Transverse colon (tissue), 4 donors: ENCODE measurements around the gene SPON2. TPM values are rescaled to one million over a fixed set of nuclear protein-coding genes. Genes with fewer than 3 reads are reported as not detected.

Experiments used
- DNase-seq: peaks from one replicate; pipeline ENCODE4 v3.0.0-alpha.2; 2019
- H3K27ac ChIP-seq, 4 donors: fragments of 200-600 bp; sonication (generic); 2 replicates each; pipeline ENCODE4 v1.5.1; 2016 to 2018; ENCODE audit warnings: inconsistent platforms in 4 of 4
- H3K27me3 ChIP-seq: fragments of 200-600 bp; sonication (generic); 2 replicates; pipeline ENCODE4 v1.5.1; 2017; ENCODE audit warnings: inconsistent platforms
- H3K36me3 ChIP-seq, 4 donors: fragments of 200-600 bp; sonication (generic); 2 replicates each; pipeline ENCODE4 v1.5.1; 2017 to 2019; ENCODE audit warnings: inconsistent platforms in 4 of 4
- H3K4me1 ChIP-seq, 4 donors: fragments of 200-600 bp; sonication (generic); 2 replicates each; pipeline ENCODE4 v1.5.1; 2017 to 2020; ENCODE audit warnings: inconsistent platforms in 4 of 4
- H3K4me3 ChIP-seq, 4 donors: fragments of 200-600 bp; sonication (generic); 1 replicate in 1 of 4; 2 replicates in 3 of 4; pipeline versions ENCODE4 v1.5.1 to v1.6.1; 2017 to 2019; ENCODE audit warnings: inconsistent platforms in 4 of 4
- H3K9me3 ChIP-seq, 2 donors: fragments of 200-600 bp; sonication (generic); 2 replicates each; pipeline ENCODE4 v1.5.1; 2017 to 2019; ENCODE audit warnings: inconsistent platforms in 2 of 2
- CTCF ChIP-seq, 5 experiments: fragments of 200-600 bp in 3 of 5; fragments of 450-650 bp in 2 of 5; sonication (generic) in 3 of 5; IDR thresholded peaks; 1 replicate in 2 of 5; 2 replicates in 3 of 5; pipeline ENCODE4 v1.5.1; 2016 to 2017; ENCODE audit warnings: antibody characterized with exemption in 5 of 5, inconsistent platforms in 3 of 5, mild to moderate bottlenecking in 2 of 5, moderate library complexity in 1 of 5
- EP300 ChIP-seq: sonication (generic); formaldehyde crosslinking; IDR thresholded peaks from one replicate; pipeline ENCODE4 v1.6.1; 2017; ENCODE audit warnings: antibody characterized with exemption, low read depth
- POLR2A ChIP-seq: fragments of 450-650 bp; IDR thresholded peaks from one replicate; pipeline ENCODE4 v1.6.1; 2016; ENCODE audit warnings: antibody characterized with exemption, mild to moderate bottlenecking, moderate library complexity
- POLR2AphosphoS5 ChIP-seq, 3 donors: sonication (generic); formaldehyde crosslinking; IDR thresholded peaks; one replicate each; pipeline ENCODE4 v1.6.1; 2016; ENCODE audit warnings: antibody characterized with exemption in 3 of 3
- WGBS, 2 donors: methylation state at CpG; one replicate each; pipeline ENCODE4 v1.1.5; 2018; ENCODE audit warnings: low coverage in 1 of 2; 5-methylcytosine and 5-hydroxymethylcytosine counted together
- in situ Hi-C, 4 donors: fragments of 200-750 bp; cut with MboI; loops; one replicate each; pipeline versions ENCODE4 v1.15.0 to v1.15.1; 2017; ENCODE audit warnings: low sequenced_read_pairs in 3 of 4, low pct_ligation_motif_present in 1 of 4, low pct_unique_long_range_greater_than_20kb in 1 of 4
- intact Hi-C: fragments of 100-400 bp; cut with DNase I; formaldehyde crosslinking; loops from one replicate; pipeline ENCODE4 v1.15.1; 2023; ENCODE audit warnings: low total_unique reads
- total RNA-seq, 4 donors: library from RNA; depleted of rRNA; stranded (reverse); fragments of >200 nt; gene quantifications; one replicate each; pipeline ENCODE4 v1.1.0, GENCODE V29; 2016

Gene SPON2
- total RNA-seq, 4 donors from 2014 or later, result 45.4 to 127 (median 53.1) TPM

- no peak overlapping the region for H3K27ac ChIP-seq
- in situ Hi-C loops, result no loop called here
- intact Hi-C loops, result no loop called here
These were observed 8.3 kb upstream of the SPON2 start for GRCh38 chr4:1180663-1181062.

GRCh38 chr4:1179976-1180375 lies 7.6 kb upstream of the SPON2 start:
- Histone ChIP-seq H3K4me3 (no peak overlapping the region), H3K27me3 (no peaks in the 10 kb centered on the region), H3K4me1 (peaks cover 8 to 23% (median 13%) of the 10 kb centered on the region in 4 donors), H3K36me3 (no peaks in the 10 kb centered on the region), H3K27ac (no peak overlapping the region), H3K9me3 (no peaks in the 10 kb centered on the region)
- in situ Hi-C loops, result no loop called here
- intact Hi-C loops, result no loop called here
- no peak for DNase-seq
- 94 to 100% methylated on average over 1 of the region's 1 CpG for WGBS, 2 donors
- TF ChIP-seq POLR2AphosphoS5 (IDR thresholded peaks at IDR 0.05), result no peak
- TF ChIP-seq POLR2A, result no peak
- no peak for TF ChIP-seq CTCF (IDR thresholded peaks at IDR 0.05)
- no peak for TF ChIP-seq EP300

More at GRCh38 chr4:1180663-1181062, 8.3 kb upstream of the SPON2 start:
- DNase-seq, result no peak
- H3K4me3 ChIP-seq, result no peak overlapping the region
- TF ChIP-seq POLR2AphosphoS5 (IDR thresholded peaks at IDR 0.05) (no peak), CTCF (IDR thresholded peaks at IDR 0.05) (no peak)
- H3K4me1 ChIP-seq, result peaks cover 8 to 23% (median 13%) of the 10 kb centered on the region in 4 donors
- H3K27me3 ChIP-seq, result no peaks in the 10 kb centered on the region
- no peaks in the 10 kb centered on the region for H3K36me3 ChIP-seq
- no peaks in the 10 kb centered on the region for H3K9me3 ChIP-seq

GRCh38 chr4:1179089-1179441 lies 6.7 kb upstream of the SPON2 start:
- Histone ChIP-seq H3K36me3 (no peaks in the 10 kb centered on the region), H3K9me3 (no peaks in the 10 kb centered on the region), H3K27me3 (no peaks in the 10 kb centered on the region), H3K4me3 (no peak overlapping the region), H3K27ac (no peak overlapping the region), H3K4me1 (peaks cover 8 to 22% (median 13%) of the 10 kb centered on the region in 4 donors)
- intact Hi-C loops, result no loop called here
- 68 to 100% methylated on average over 2 to 7 of the region's 7 CpGs for WGBS, 2 donors
- DNase-seq, result no peak
- in situ Hi-C loops, result no loop called here
- TF ChIP-seq POLR2AphosphoS5 (IDR thresholded peaks at IDR 0.05) (no peak), POLR2A (no peak), CTCF (IDR thresholded peaks at IDR 0.05) (no peak), EP300 (no peak)

GRCh38 chr4:1178300-1179088 lies 6.1 kb upstream of the SPON2 start:
- no peak overlapping the region for H3K27ac ChIP-seq
- H3K27me3 ChIP-seq, result peaks cover 2% of the 10 kb centered on the region
- intact Hi-C loops, result no loop called here
- 87% methylated on average over 11 of the region's 11 CpGs; no CpG with 5 or more reads in 1 of the 2 donors for WGBS, 2 donors
- peaks cover 8 to 16% (median 13%) of the 10 kb centered on the region in 4 donors for H3K4me1 ChIP-seq
- no peak for DNase-seq
- no peaks in the 10 kb centered on the region for H3K9me3 ChIP-seq
- in situ Hi-C loops, result no loop called here
- TF ChIP-seq POLR2AphosphoS5 (IDR thresholded peaks at IDR 0.05) (no peak), CTCF (IDR thresholded peaks at IDR 0.05) (no peak)
- H3K36me3 ChIP-seq, result no peaks in the 10 kb centered on the region
- no peak overlapping the region for H3K4me3 ChIP-seq
